ENCODE results near the gene PTTG1IP. TPM values are rescaled to one million over a fixed set of nuclear protein-coding genes. Genes with fewer than 3 reads are reported as not detected.

The PTTG1IP gene
- total and polyA plus RNA-seq, 2 of the 13 experiments (the other 11 are each of a cell fraction or from before 2014, with no cell fraction given) = 161 to 700 TPM

GRCh38 chr21:44878053-44878982 lies 4.8 kb upstream of the PTTG1IP start (continued):
- TF ChIP-seq MLXIP (CRISPR knock-in tag; IDR thresholded peaks at IDR 0.05; ENCODE audit: borderline replicate concordance) (no peak), ZNF33A (CRISPR knock-in tag; IDR thresholded peaks at IDR 0.05; ENCODE audit: borderline replicate concordance) (no peak), ZNF816 (CRISPR knock-in tag; IDR thresholded peaks at IDR 0.05; ENCODE audit: borderline replicate concordance) (no peak), POLR2AphosphoS5 (IDR thresholded peaks at IDR 0.05; ENCODE audit: low read depth, low read length) (peak; percentile 67), KDM4B (CRISPR knock-in tag; IDR thresholded peaks at IDR 0.05) (no peak), ZBTB43 (CRISPR knock-in tag; conservative IDR thresholded peaks at IDR 0.05) (peak; percentile 53; the same call in 1 of the 2 replicates), DR1 (CRISPR knock-in tag; IDR thresholded peaks at IDR 0.05) (no peak), ZNF3 (CRISPR knock-in tag; IDR thresholded peaks at IDR 0.05) (no peak), PHF8 (CRISPR knock-in tag; IDR thresholded peaks at IDR 0.05) (no peak), ZBTB10 (CRISPR knock-in tag; IDR thresholded peaks at IDR 0.05; ENCODE audit: borderline replicate concordance) (no peak), NFIC (IDR thresholded peaks at IDR 0.05; ENCODE audit: low read length) (no peak), NFYC (CRISPR knock-in tag; IDR thresholded peaks at IDR 0.05) (peak; percentile 89), PRDM10 (CRISPR knock-in tag; IDR thresholded peaks at IDR 0.05; ENCODE audit: low read depth) (0 out of 2 replicates have a peak, but pooled peaks have one; percentile 20), DPF2 (CRISPR knock-in tag; IDR thresholded peaks at IDR 0.05; ENCODE audit: borderline replicate concordance, low read depth) (0 out of 2 replicates have a peak, but pooled peaks have one; percentile 32), ZNF839 (CRISPR knock-in tag; IDR thresholded peaks at IDR 0.05; ENCODE audit: borderline replicate concordance) (no peak), CREB3 (CRISPR knock-in tag; IDR thresholded peaks at IDR 0.05) (no peak)

All from HepG2 (cell line).